ENCODE results near the gene PAH.
"Not testable (repeated sequence)": the region's sequence is repeated elsewhere in the genome, so short reads cannot be mapped to it uniquely, and the experiment has no call there.

PAH gene

GRCh38 chr12:102833687-102834441, 83.2 kb downstream of the PAH start:
- no peak for DNase-seq (ENCODE audit: low read depth in 2 of 3, low spot score in 2 of 3)

GRCh38 chr12:102832826-102833225, 84.2 kb downstream of the PAH start:
- DNase-seq (ENCODE audit: low read depth in 2 of 3, low spot score in 2 of 3), result not testable (repeated sequence)

DNA sequence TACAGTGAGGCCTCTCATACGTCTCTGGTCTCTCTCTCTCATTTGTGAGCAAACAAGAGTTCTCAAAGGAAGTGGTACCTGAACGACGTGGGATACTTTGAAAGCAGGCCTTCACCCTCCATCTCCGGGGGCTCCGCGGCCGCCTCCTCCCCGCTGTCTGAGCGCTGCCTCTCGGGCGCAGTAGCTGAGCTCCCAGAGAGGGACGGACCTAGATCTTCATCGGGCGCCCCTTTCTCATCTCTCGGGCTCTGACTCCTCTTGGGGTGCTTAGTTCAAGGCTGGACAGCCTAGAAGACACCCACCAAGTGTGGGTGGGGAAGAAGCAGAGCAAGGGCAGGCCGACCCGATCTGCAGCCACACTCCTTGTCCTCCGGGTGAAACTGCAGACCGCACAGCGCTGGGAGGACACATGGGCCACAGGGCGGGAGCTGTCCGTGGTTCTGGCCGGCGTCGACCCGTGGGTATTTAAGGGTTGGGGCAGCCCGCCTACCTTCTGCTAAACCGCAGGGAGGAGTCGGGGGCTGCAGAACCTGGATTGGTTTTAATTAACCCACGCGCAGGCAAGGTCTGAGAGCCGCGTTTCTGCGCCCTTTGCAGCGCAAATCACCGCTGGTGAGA, 92.7 kb downstream of the PAH start:
- no peak for DNase-seq (ENCODE audit: low read depth in 2 of 3, low spot score in 2 of 3)

- no peak for DNase-seq (ENCODE audit: low read depth in 2 of 3, low spot score in 2 of 3)
Measured at GRCh38 chr12:102821149-102821548, 95.9 kb downstream of the PAH start.

GRCh38 chr12:102816816-102817434, 100.1 kb downstream of the PAH start:
- no peak for DNase-seq (ENCODE audit: low read depth in 2 of 3, low spot score in 2 of 3)

DNA sequence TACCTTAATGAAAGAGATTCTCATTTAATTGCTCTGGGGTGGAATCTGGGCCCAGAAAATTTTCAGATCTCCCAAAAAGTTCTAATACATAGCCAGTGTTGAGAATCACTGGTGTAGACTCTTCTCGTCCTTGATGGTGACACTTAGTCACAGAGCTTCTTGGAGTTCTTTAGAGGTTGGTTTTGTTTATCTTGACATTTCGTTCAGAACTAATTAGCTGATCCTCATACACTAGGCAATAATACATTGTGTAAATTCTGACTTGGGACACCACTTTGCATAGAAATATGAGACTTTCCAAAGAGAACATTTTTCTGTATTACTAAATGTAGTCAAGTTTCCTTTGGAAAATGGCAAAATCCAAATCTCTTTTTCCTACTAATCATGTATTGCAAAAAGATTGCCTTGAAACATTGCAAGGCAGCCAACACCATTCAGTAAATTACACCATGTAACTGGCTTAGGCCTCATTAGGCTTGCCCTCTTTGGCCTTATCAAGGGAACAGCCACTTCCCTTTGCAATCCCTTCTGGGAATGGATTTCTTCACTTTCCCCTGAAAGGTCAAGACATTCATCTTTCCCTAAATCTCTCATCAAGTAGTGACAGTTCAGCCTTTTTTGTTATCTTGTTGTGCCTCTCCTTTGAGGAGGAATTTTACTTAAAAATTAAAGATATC, 102.2 kb downstream of the PAH start:
- no peak for DNase-seq (ENCODE audit: low read depth in 2 of 3, low spot score in 2 of 3)

GRCh38 chr12:102812344-102812743, 104.7 kb downstream of the PAH start:
- no peak for DNase-seq (ENCODE audit: low read depth in 2 of 3, low spot score in 2 of 3)

DNA sequence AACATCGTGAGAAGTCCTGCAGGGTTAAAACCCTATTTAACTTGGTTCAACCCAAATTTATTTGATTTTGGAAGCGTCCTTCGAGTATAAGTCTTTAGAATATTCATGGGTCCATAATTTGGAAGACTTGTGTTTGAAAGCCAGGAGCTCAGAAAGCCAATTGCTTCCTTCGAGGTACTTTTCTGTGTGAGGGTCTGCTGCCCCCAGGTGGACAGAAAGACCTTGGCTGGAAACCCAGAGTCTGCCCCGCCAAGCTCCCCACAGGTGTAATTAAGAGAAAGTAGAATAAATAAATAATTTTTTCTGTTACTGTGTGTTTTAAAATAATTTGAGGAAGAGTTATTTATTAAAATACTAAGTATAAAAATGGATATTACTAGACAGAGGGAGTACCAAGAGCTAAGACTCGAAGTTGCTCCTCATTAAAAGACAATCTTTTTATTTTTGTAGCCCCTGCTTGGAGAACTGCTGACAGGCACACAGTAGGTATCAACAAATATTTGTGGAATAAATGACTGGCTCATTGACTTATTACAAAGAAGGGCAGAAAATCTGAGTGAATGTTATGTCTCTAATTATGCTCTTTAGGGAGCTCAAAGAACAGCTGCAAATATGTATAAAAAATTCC, 105.8 kb downstream of the PAH start:
- DNase-seq (ENCODE audit: low read depth in 2 of 3, low spot score in 2 of 3), result no peak

- DNase-seq (ENCODE audit: low read depth in 2 of 3, low spot score in 2 of 3), result no peak
Measured at GRCh38 chr12:102808412-102808811, 108.6 kb downstream of the PAH start.

- no peak for DNase-seq (ENCODE audit: low read depth in 2 of 3, low spot score in 2 of 3)
Measured at GRCh38 chr12:102806592-102806991, 110.5 kb downstream of the PAH start.

DNA sequence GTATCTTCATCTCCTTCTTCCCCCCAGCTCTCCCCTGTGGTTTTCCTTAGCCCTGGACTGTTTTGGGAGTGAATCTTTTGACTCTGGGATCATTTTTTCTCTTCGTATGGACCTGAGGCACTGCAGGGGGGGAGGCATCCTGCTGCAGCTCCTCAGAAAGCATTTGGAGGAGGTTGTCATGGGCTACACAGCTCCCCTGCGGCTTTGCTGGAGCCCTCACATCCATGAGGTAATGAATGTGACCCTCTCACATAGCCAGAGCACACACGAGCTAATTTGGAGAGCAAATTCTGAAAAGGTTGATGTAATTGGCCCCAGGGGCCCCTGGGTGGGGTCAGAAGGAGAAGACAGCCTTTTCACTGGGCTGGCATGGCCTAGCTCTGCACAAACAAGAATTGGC, 110.9 kb downstream of the PAH start:
- no peak for DNase-seq (ENCODE audit: low read depth in 2 of 3, low spot score in 2 of 3)

DNA sequence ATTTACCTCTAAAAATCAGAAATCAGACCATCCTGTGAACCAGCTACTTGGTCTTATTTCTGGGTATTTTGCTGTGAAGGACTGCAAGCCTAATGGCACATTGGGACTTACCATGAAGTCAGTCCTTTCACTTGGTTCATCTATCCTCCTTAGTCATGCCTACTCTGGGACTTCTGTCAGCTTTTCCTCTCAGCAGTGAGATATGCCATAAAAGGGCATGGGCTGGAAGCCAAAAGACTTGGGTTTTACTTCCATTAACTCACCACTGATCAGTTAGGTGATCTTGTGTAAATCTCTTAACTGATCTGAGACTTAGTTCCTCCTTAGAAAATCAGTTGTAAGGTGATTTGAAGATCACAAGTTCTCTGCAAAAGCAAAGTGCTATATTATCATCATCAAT, 116.5 kb downstream of the PAH start:
- no peak for DNase-seq (ENCODE audit: low read depth in 2 of 3, low spot score in 2 of 3)

DNA sequence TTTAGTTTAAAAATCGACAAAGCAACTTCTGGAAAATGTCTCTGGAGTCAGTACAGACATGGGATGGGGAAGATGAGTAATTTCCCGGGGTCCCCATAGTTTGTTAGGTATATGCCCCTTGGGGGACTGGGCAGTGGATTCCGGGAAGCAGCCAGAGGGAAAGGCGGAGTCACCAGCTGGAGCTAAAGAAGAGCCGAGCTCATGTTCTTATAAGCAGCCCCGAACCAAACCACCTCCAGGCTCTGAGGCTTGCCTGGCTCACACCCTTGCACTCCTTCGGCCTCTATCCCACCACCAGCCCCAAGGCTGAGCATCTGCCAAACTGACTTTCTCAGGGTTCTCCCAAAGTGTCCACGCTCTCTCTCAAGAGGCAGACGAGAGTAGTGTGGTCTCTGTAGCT, 117.8 kb downstream of the PAH start:
- no peak for DNase-seq (ENCODE audit: low read depth in 2 of 3, low spot score in 2 of 3)

DNA sequence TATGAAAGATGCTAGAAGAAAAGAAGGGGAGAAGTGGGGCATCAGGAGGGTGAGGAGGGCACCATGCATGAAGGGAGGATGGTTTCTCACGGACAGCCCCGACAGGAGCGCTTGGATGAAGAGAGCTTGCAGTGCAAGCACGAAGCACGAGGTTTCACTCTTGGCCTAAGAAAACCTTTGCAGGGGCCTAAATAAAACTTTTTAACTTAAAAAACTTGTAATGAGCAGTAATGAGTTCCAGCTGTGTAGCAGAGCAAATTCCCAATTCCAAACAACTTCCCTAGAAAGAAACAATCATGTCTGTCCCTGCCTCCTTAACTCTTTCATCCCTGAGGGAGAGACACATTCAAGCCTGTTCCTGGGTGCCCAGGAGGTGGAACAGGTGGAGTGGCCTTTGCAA, 119.5 kb downstream of the PAH start:
- no peak for DNase-seq (ENCODE audit: low read depth in 2 of 3, low spot score in 2 of 3)

- DNase-seq (ENCODE audit: low read depth in 2 of 3, low spot score in 2 of 3), result no peak
Measured at GRCh38 chr12:102793921-102794320, 123.1 kb downstream of the PAH start.
